ENCODE measurements around the gene CDC23. TPM values are rescaled to one million over a fixed set of nuclear protein-coding genes. Genes with fewer than 3 reads are reported as not detected.

Gene CDC23
- total RNA-seq, 4 donors from 2014 or later = 2.6 to 90.9 (median 12.8) TPM

GRCh38 chr5:138233280-138233679 lies 20.2 kb upstream of the CDC23 start:
- peaks cover 5% of the 10 kb centered on the region for H3K27me3 ChIP-seq
- no peaks in the 10 kb centered on the region for H3K36me3 ChIP-seq
- in situ Hi-C loops (cut with MboI; ENCODE audit: low pct_ligation_motif_present in 1 of 4, low pct_unique_long_range_greater_than_20kb in 1 of 4, low sequenced_read_pairs in 3 of 4) (no loop called here), intact Hi-C loops (cut with DNase I; ENCODE audit: low total_unique reads) (no loop called here)
- no peak overlapping the region for H3K27ac ChIP-seq
- no peak for DNase-seq
- 77% methylated on average over 2 of the region's 2 CpGs; no CpG with 5 or more reads in 1 of the 2 donors for WGBS, 2 donors (ENCODE audit: low coverage in 1 of 2)
- H3K4me3 ChIP-seq = no peak overlapping the region
- H3K4me1 ChIP-seq = peaks cover 0 to 5% (median 2%) of the 10 kb centered on the region in 4 donors
- no peaks in the 10 kb centered on the region for H3K9me3 ChIP-seq
- no peak for TF ChIP-seq POLR2A (IDR thresholded peaks at IDR 0.05)
- TF ChIP-seq CTCF (IDR thresholded peaks at IDR 0.05) = no peak
- no peak for TF ChIP-seq POLR2AphosphoS5 (IDR thresholded peaks at IDR 0.05)
- no peak for TF ChIP-seq EP300 (IDR thresholded peaks at IDR 0.05; ENCODE audit: low read depth)

- Histone ChIP-seq H3K4me1 (peaks cover 0 to 5% (median 2%) of the 10 kb centered on the region in 4 donors), H3K36me3 (no peaks in the 10 kb centered on the region), H3K9me3 (peaks cover 0 to 5% of the 10 kb centered on the region in 2 donors), H3K27me3 (no peaks in the 10 kb centered on the region), H3K4me3 (no peak overlapping the region), H3K27ac (no peak overlapping the region)
- DNase-seq = no peak
- 48 to 91% methylated on average over 4 to 7 of the region's 7 CpGs for WGBS, 2 donors (ENCODE audit: low coverage in 1 of 2)
- intact Hi-C loops (cut with DNase I; ENCODE audit: low total_unique reads) (no loop called here), in situ Hi-C loops (cut with MboI; ENCODE audit: low pct_ligation_motif_present in 1 of 4, low pct_unique_long_range_greater_than_20kb in 1 of 4, low sequenced_read_pairs in 3 of 4) (no loop called here)
- no peak for TF ChIP-seq POLR2AphosphoS5 (IDR thresholded peaks at IDR 0.05)
- TF ChIP-seq CTCF (IDR thresholded peaks at IDR 0.05) = no peak
- no peak for TF ChIP-seq POLR2A (IDR thresholded peaks at IDR 0.05)
- TF ChIP-seq EP300 (IDR thresholded peaks at IDR 0.05; ENCODE audit: low read depth) = no peak
These were observed 18.0 kb upstream of the CDC23 start for GRCh38 chr5:138230981-138231589.

GRCh38 chr5:138230261-138230660 lies 17.1 kb upstream of the CDC23 start:
- peaks cover 0 to 5% of the 10 kb centered on the region in 2 donors for H3K9me3 ChIP-seq
- H3K27me3 ChIP-seq = no peaks in the 10 kb centered on the region
- H3K27ac ChIP-seq = no peak overlapping the region
- H3K36me3 ChIP-seq = no peaks in the 10 kb centered on the region
- H3K4me1 ChIP-seq = peaks cover 0 to 5% (median 2%) of the 10 kb centered on the region in 4 donors
- intact Hi-C loops (cut with DNase I; ENCODE audit: low total_unique reads) = no loop called here
- DNase-seq = no peak
- TF ChIP-seq CTCF (IDR thresholded peaks at IDR 0.05) = no peak
- H3K4me3 ChIP-seq = no peak overlapping the region
- in situ Hi-C loops (cut with MboI; ENCODE audit: low pct_ligation_motif_present in 1 of 4, low pct_unique_long_range_greater_than_20kb in 1 of 4, low sequenced_read_pairs in 3 of 4) = no loop called here

- Histone ChIP-seq H3K36me3 (no peaks in the 10 kb centered on the region), H3K4me1 (peaks cover 0 to 5% (median 2%) of the 10 kb centered on the region in 4 donors), H3K27me3 (no peaks in the 10 kb centered on the region), H3K9me3 (peaks cover 0 to 5% of the 10 kb centered on the region in 2 donors), H3K27ac (no peak overlapping the region), H3K4me3 (no peak overlapping the region)
- intact Hi-C loops (cut with DNase I; ENCODE audit: low total_unique reads) (no loop called here), in situ Hi-C loops (cut with MboI; ENCODE audit: low pct_ligation_motif_present in 1 of 4, low pct_unique_long_range_greater_than_20kb in 1 of 4, low sequenced_read_pairs in 3 of 4) (no loop called here)
- DNase-seq = no peak
- TF ChIP-seq EP300 (IDR thresholded peaks at IDR 0.05; ENCODE audit: low read depth) (no peak), CTCF (IDR thresholded peaks at IDR 0.05) (no peak), POLR2AphosphoS5 (IDR thresholded peaks at IDR 0.05) (no peak), POLR2A (IDR thresholded peaks at IDR 0.05) (no peak)
- 76% methylated on average over 6 of the region's 6 CpGs; no CpG with 5 or more reads in 1 of the 2 donors for WGBS, 2 donors (ENCODE audit: low coverage in 1 of 2)
These were observed 16.3 kb upstream of the CDC23 start for GRCh38 chr5:138229387-138229786.
